Stomach (tissue), 9 donors: Measurements from ENCODE around the gene CAMK2G. TPM values are rescaled to one million over a fixed set of nuclear protein-coding genes. Genes with fewer than 3 reads are reported as not detected.

Experiments used
- DNase-seq, 2 donors: peaks; one replicate each; pipeline versions ENCODE4 v3.0.0 to v3.0.0-alpha.2; 2013 to 2019
- H3K27ac ChIP-seq, 5 donors: fragments of 200-600 bp in 4 of 5; sonication (generic) in 4 of 5; one replicate each; pipeline ENCODE4 v1.5.1; 2013 to 2019; ENCODE audit warnings: mild to moderate bottlenecking in 1 of 5, moderate library complexity in 1 of 5
- H3K27me3 ChIP-seq, 3 donors: fragments of 200-600 bp; sonication (generic); one replicate each; pipeline ENCODE4 v1.5.1; 2017 to 2019; ENCODE audit warnings: mixed run types in 1 of 3
- H3K36me3 ChIP-seq, 4 donors: fragments of 200-600 bp; sonication (generic); 1 replicate in 3 of 4; 2 replicates in 1 of 4; pipeline ENCODE4 v1.5.1; 2016 to 2019
- H3K4me1 ChIP-seq, 4 donors: fragments of 200-600 bp; sonication (generic); one replicate each; pipeline ENCODE4 v1.5.1; 2016 to 2019
- H3K4me3 ChIP-seq, 4 donors: fragments of 200-600 bp; sonication (generic) in 3 of 4; one replicate each; pipeline ENCODE4 v1.5.1; 2016 to 2019; ENCODE audit warnings: mild to moderate bottlenecking in 1 of 4
- H3K9me3 ChIP-seq, 4 donors: fragments of 200-600 bp; sonication (generic); one replicate each; pipeline ENCODE4 v1.5.1; 2016 to 2019
- CTCF ChIP-seq, 7 experiments: fragments of 450-650 bp in 4 of 7; fragments of 200-600 bp in 3 of 7; sonication (generic) in 3 of 7; IDR thresholded peaks; one replicate each; pipeline ENCODE4 v1.5.1; 2016 to 2019; ENCODE audit warnings: antibody characterized with exemption in 7 of 7, control low read depth in 2 of 7, mild to moderate bottlenecking in 1 of 7
- EP300 ChIP-seq: sonication (generic); formaldehyde crosslinking; IDR thresholded peaks from one replicate; pipeline ENCODE4 v1.6.1; 2017; ENCODE audit warnings: antibody characterized with exemption
- POLR2A ChIP-seq, 4 donors: fragments of 450-650 bp; IDR thresholded peaks; one replicate each; pipeline ENCODE4 v1.6.1; 2016; ENCODE audit warnings: antibody characterized with exemption in 4 of 4, control low read depth in 2 of 4, mild to moderate bottlenecking in 1 of 4, moderate library complexity in 1 of 4
- POLR2AphosphoS5 ChIP-seq, 3 donors: sonication (generic); formaldehyde crosslinking; IDR thresholded peaks; one replicate each; pipeline ENCODE4 v1.6.1; 2016; ENCODE audit warnings: antibody characterized with exemption in 3 of 3
- WGBS, 5 donors: extraction: QIAGEN DNeasy Blood & Tissue Kit in 3 of 5; methylation state at CpG; one replicate each; pipeline versions ENCODE4 v1.1.5 to v1.1.7; 2013 to 2018; 5-methylcytosine and 5-hydroxymethylcytosine counted together
- intact Hi-C: fragments of 100-400 bp; cut with DNase I; formaldehyde crosslinking; loops from one replicate; pipeline ENCODE4 v1.15.1; 2023; ENCODE audit warnings: low total_unique reads
- polyA plus RNA-seq, 3 donors: library from polyadenylated mRNA; stranded (reverse); fragments of 200-250 nt; gene quantifications; one replicate each; pipeline ENCODE4 v1.2.3, GENCODE V29; 2013
- total RNA-seq, 5 donors: library from RNA; depleted of rRNA; stranded (reverse); fragments of >200 nt; gene quantifications; one replicate each; pipeline versions ENCODE4 v1.1.0 to v1.2.3, GENCODE V29; 2014 to 2016
- donor health status: healthy with polysubstance abuse.
- donor health status: Bipolar disorder and iron deficiency.
- donor health status: healthy.

Gene CAMK2G
- total and polyA plus RNA-seq, 8 donors = 7.5 to 93.3 (median 29.6) TPM

- Histone ChIP-seq H3K27me3 (no peaks in the 10 kb centered on the region), H3K4me1 (peaks cover 0 to 19% (median 5%) of the 10 kb centered on the region in 4 donors), H3K36me3 (peaks cover 40 to 99% (median 95%) of the 10 kb centered on the region in 4 donors), H3K27ac (no peak overlapping the region), H3K4me3 (no peak overlapping the region), H3K9me3 (no peaks in the 10 kb centered on the region)
- TF ChIP-seq POLR2AphosphoS5 (IDR thresholded peaks at IDR 0.05) (no peak), CTCF (IDR thresholded peaks at IDR 0.05) (no peak), POLR2A (IDR thresholded peaks at IDR 0.05) (no peak), EP300 (no peak)
- intact Hi-C loops = no loop called here
- 80 to 90% (median 84%) methylated on average over 9 of the region's 9 CpGs for WGBS, 5 donors
- DNase-seq = no peak
These were observed 32.6 kb downstream of the CAMK2G start for GRCh38 chr10:73841526-73842285.

- H3K36me3 ChIP-seq = peaks cover 44 to 99% (median 95%) of the 10 kb centered on the region in 4 donors
- no peak overlapping the region for H3K27ac ChIP-seq
- WGBS, 5 donors = 86 to 97% (median 94%) methylated on average over 9 of the region's 9 CpGs
- H3K4me3 ChIP-seq = no peak overlapping the region
- intact Hi-C loops = no loop called here
- TF ChIP-seq CTCF (IDR thresholded peaks at IDR 0.05) (no peak), EP300 (no peak), POLR2AphosphoS5 (IDR thresholded peaks at IDR 0.05) (no peak), POLR2A (IDR thresholded peaks at IDR 0.05) (no peak)
- H3K9me3 ChIP-seq = no peaks in the 10 kb centered on the region
- H3K27me3 ChIP-seq = no peaks in the 10 kb centered on the region
- peaks cover 0 to 26% (median 6%) of the 10 kb centered on the region in 4 donors for H3K4me1 ChIP-seq
- no peak for DNase-seq
These were observed 33.3 kb downstream of the CAMK2G start for GRCh38 chr10:73841061-73841421.

- TF ChIP-seq POLR2AphosphoS5 (IDR thresholded peaks at IDR 0.05) (no peak), EP300 (no peak), CTCF (IDR thresholded peaks at IDR 0.05) (no peak), POLR2A (IDR thresholded peaks at IDR 0.05) (no peak)
- no peak for DNase-seq
- Histone ChIP-seq H3K4me1 (peaks cover 0 to 26% (median 6%) of the 10 kb centered on the region in 4 donors), H3K27me3 (no peaks in the 10 kb centered on the region), H3K36me3 (peaks cover 49 to 99% (median 95%) of the 10 kb centered on the region in 4 donors), H3K9me3 (no peaks in the 10 kb centered on the region), H3K27ac (no peak overlapping the region), H3K4me3 (no peak overlapping the region)
- intact Hi-C loops = no loop called here
- WGBS, 5 donors = 86 to 93% (median 92%) methylated on average over 13 of the region's 13 CpGs
These were observed 33.8 kb downstream of the CAMK2G start for GRCh38 chr10:73840403-73841060.

GRCh38 chr10:73840056-73840402 lies 34.3 kb downstream of the CAMK2G start:
- intact Hi-C loops = no loop called here
- Histone ChIP-seq H3K36me3 (peaks cover 50 to 99% (median 95%) of the 10 kb centered on the region in 4 donors), H3K9me3 (no peaks in the 10 kb centered on the region), H3K27ac (no peak overlapping the region), H3K4me1 (peaks cover 0 to 26% (median 6%) of the 10 kb centered on the region in 4 donors), H3K4me3 (no peak overlapping the region), H3K27me3 (no peaks in the 10 kb centered on the region)
- DNase-seq = no peak
- 90 to 98% (median 97%) methylated on average over 2 to 4 of the region's 4 CpGs for WGBS, 5 donors
- no peak for TF ChIP-seq CTCF (IDR thresholded peaks at IDR 0.05)
- no peak for TF ChIP-seq EP300
- no peak for TF ChIP-seq POLR2AphosphoS5 (IDR thresholded peaks at IDR 0.05)
- no peak for TF ChIP-seq POLR2A (IDR thresholded peaks at IDR 0.05)
